Calu3 (cell line): ENCODE results near the gene GARS1. TPM values are rescaled to one million over a fixed set of nuclear protein-coding genes. Genes with fewer than 3 reads are reported as not detected.

Experiments
- BruUV-seq: library from RNA; stranded (reverse); fragments of 400-500 nt; replicated peaks from 2 replicates; lab custom pipeline; 2021; lab: Mats Ljungman, UMichigan
- CTCF ChIA-PET: fragments of 300-600 bp; sonication (Branson Sonifier 250); formaldehyde crosslinking; loops from one replicate; lab custom pipeline; 2022; ENCODE audit warnings: antibody characterized with exemption; lab: Charles Lee
- DNase-seq: peaks from one replicate; pipeline ENCODE4 v3.0.0; 2022
- H3K27ac Mint-ChIP-seq: one replicate; pipeline ENCODE4 v1.8.0; 2022; ENCODE audit warnings: mixed read lengths; ENCODE audit not compliant: unreplicated experiment
- H3K27me3 Mint-ChIP-seq: one replicate; pipeline ENCODE4 v1.8.0; 2022; ENCODE audit warnings: mixed read lengths; ENCODE audit not compliant: unreplicated experiment
- H3K36me3 Mint-ChIP-seq: one replicate; pipeline ENCODE4 v1.8.0; 2022; ENCODE audit warnings: mild to moderate bottlenecking, moderate library complexity, mixed read lengths; ENCODE audit not compliant: insufficient read depth, unreplicated experiment
- H3K4me1 Mint-ChIP-seq: one replicate; pipeline ENCODE4 v1.8.0; 2022; ENCODE audit warnings: mild to moderate bottlenecking, low read depth, mixed read lengths; ENCODE audit not compliant: unreplicated experiment
- H3K4me3 Mint-ChIP-seq: one replicate; pipeline ENCODE4 v1.8.0; 2022; ENCODE audit warnings: mild to moderate bottlenecking, low read depth, moderate library complexity, mixed read lengths; ENCODE audit not compliant: unreplicated experiment
- H3K9me3 Mint-ChIP-seq: one replicate; pipeline ENCODE4 v1.8.0; 2022; ENCODE audit warnings: low read depth, mixed read lengths; ENCODE audit not compliant: unreplicated experiment
- intact Hi-C: fragments of 100-400 bp; cut with micrococcal nuclease; formaldehyde crosslinking; loops from one replicate; pipeline ENCODE4 v1.10.0; 2022; ENCODE audit not compliant: unreplicated experiment
- total RNA-seq: library from RNA; stranded (reverse); gene quantifications from 2 replicates; pipeline ENCODE4 v1.2.3, GENCODE V29; 2022
- TF ChIP-seq, protein P1 (sequence below): fragments of 200-600 bp; IDR thresholded peaks from one replicate; pipeline ENCODE4 v1.8.0; 2022; ENCODE audit warnings: antibody characterized with exemption; ENCODE audit not compliant: unreplicated experiment

The GARS1 gene
- total RNA-seq, 1 experiment from 2014 or later = 283 TPM

DNA sequence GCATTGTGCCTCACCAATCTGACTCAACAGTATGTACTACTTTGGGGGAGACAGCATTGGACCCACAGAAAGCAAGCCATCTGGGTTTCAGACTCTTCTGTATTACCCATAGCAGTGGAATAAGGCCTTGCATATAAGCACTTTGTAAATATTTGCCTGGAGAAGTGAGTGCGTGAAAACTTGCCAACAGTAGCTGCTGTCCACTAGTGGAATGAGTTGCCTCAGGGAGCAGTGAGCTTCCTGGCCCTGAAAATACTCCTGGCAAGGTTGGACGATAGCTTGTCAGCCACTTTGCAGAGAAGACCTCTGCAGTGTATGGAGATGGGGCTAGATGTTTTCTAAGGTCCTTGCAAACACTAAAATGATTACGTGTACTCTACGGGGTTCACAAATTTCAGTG, 21.6 kb downstream of the GARS1 start:
- Mint-ChIP-seq H3K9me3 (no peaks in the 10 kb centered on the region), H3K4me1 (no peaks in the 10 kb centered on the region), H3K27me3 (no peaks in the 10 kb centered on the region), H3K36me3 (peaks cover 95% of the 10 kb centered on the region), H3K27ac (no peak overlapping the region), H3K4me3 (no peak overlapping the region)
- no peak for DNase-seq
- BruUV-seq = no TSS peak
- TF ChIP-seq, protein P1, sequence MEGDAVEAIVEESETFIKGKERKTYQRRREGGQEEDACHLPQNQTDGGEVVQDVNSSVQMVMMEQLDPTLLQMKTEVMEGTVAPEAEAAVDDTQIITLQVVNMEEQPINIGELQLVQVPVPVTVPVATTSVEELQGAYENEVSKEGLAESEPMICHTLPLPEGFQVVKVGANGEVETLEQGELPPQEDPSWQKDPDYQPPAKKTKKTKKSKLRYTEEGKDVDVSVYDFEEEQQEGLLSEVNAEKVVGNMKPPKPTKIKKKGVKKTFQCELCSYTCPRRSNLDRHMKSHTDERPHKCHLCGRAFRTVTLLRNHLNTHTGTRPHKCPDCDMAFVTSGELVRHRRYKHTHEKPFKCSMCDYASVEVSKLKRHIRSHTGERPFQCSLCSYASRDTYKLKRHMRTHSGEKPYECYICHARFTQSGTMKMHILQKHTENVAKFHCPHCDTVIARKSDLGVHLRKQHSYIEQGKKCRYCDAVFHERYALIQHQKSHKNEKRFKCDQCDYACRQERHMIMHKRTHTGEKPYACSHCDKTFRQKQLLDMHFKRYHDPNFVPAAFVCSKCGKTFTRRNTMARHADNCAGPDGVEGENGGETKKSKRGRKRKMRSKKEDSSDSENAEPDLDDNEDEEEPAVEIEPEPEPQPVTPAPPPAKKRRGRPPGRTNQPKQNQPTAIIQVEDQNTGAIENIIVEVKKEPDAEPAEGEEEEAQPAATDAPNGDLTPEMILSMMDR = no peak
- intact Hi-C loops = no loop called here
- CTCF ChIA-PET = no interaction called here

DNA sequence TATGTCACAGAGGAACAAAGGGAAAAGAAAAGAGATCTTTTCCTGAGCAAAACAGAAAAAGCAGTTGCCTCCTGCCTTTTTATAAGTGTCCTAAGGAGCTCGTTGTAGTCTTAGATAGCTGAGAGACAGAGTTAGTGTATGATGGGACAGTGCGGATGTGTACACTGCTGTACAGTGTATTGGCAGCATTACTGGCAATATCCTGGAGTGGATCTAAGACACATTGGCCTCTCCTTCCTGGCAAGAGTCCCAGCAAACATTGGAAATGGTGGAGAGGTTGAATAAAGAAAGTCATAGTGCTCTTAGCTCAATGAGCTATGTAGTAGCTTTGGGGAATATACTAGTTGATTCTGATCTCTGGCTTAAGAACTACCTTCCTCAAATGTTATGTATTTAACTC, 22.7 kb downstream of the GARS1 start:
- Mint-ChIP-seq H3K4me3 (no peak overlapping the region), H3K4me1 (no peaks in the 10 kb centered on the region), H3K27ac (no peak overlapping the region), H3K27me3 (no peaks in the 10 kb centered on the region), H3K36me3 (peaks cover 95% of the 10 kb centered on the region), H3K9me3 (no peaks in the 10 kb centered on the region)
- intact Hi-C loops = no loop called here
- TF ChIP-seq, protein P1 = no peak
- BruUV-seq = no TSS peak
- CTCF ChIA-PET = interaction anchor here (1.4 kb wide), 1 partner anchor 16 kb away, joined by 3 read pairs; no protein-coding TSS in a partner anchor
- no peak for DNase-seq

DNA sequence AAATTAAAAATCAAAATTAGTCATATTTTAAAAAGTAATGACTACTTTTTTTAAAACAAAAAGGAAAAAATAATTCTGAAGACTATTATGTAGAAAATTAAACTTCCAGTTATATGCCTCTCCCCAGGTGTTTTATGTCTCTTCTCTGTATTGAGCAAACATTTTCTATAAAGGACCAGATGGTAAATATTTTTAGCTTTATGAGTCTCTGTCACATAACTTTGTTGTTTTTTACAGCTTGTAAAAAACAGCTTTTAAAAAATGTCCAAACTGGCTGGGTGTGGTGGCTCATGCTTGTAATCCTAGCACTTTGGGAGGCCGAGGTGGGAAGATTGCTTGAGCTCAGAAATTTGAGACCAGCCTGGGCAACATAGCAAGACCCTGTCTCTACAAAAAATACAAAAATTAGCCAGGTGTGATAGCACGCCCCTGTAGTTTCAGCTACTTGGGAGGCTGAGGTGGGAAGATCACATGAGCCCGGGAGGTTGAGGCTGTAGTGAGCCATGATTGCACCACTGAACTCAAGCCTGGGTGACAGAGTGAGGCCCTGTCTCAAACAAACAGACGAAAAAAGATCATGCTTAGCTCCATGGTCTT, 23.5 kb downstream of the GARS1 start:
- CTCF ChIA-PET = interaction anchor here (0.6 to 1.4 kb wide), 2 partner anchors 17 to 21 kb away, joined by 3 read pairs; no protein-coding TSS in a partner anchor
- Mint-ChIP-seq H3K4me3 (no peak overlapping the region), H3K9me3 (no peaks in the 10 kb centered on the region), H3K27ac (no peak overlapping the region), H3K36me3 (peaks cover 95% of the 10 kb centered on the region), H3K27me3 (no peaks in the 10 kb centered on the region), H3K4me1 (no peaks in the 10 kb centered on the region)
- TF ChIP-seq, protein P1 = no peak
- intact Hi-C loops = no loop called here
- no TSS peak for BruUV-seq
- DNase-seq = no peak

DNA sequence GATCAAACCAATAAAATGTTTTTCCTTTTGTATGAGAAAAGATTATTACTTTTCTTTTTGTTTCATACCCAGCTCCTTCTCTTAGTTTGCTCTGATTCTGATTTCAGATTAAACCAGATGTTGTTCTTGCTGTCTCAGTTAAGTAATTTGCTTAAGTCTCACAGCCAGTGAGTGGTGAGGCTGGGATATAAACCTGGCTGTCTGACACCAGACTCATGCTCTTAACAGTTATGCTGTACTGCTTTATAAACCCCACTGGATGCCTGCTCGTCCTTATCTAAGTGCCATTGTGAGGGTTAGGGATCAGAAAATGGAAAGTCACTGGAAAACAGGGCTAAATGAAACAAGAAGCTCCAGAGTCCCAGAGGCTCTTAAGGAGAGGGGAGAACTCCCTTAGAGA, 24.3 kb downstream of the GARS1 start:
- CTCF ChIA-PET = interaction anchor here (0.6 kb wide), 1 partner anchor 107 kb away, joined by 4 read pairs; no protein-coding TSS in a partner anchor
- H3K27ac Mint-ChIP-seq = no peak overlapping the region
- H3K4me1 Mint-ChIP-seq = no peaks in the 10 kb centered on the region
- H3K27me3 Mint-ChIP-seq = no peaks in the 10 kb centered on the region
- TF ChIP-seq, protein P1 = no peak
- H3K4me3 Mint-ChIP-seq = no peak overlapping the region
- no peaks in the 10 kb centered on the region for H3K9me3 Mint-ChIP-seq
- no peak for DNase-seq
- intact Hi-C loops = no loop called here
- no TSS peak for BruUV-seq
- peaks cover 95% of the 10 kb centered on the region for H3K36me3 Mint-ChIP-seq
